ENCODE data around the gene C10orf71.

GRCh38 chr10:49356944-49357343 lies 58.0 kb downstream of the C10orf71 start:
- no peak for TF ChIP-seq CTCF (IDR thresholded peaks at IDR 0.05; ENCODE audit: poor library complexity, severe bottlenecking)
- TF ChIP-seq TAF1 (IDR thresholded peaks at IDR 0.05; ENCODE audit: low read depth): no peak
- no peak for TF ChIP-seq REST (IDR thresholded peaks at IDR 0.05; ENCODE audit: borderline replicate concordance)
- TF ChIP-seq POLR2AphosphoS5 (IDR thresholded peaks at IDR 0.05): no peak
- TF ChIP-seq EZH2 (IDR thresholded peaks at IDR 0.05; ENCODE audit: borderline replicate concordance, insufficient read depth, low read length, poor library complexity, severe bottlenecking): no peak

Data from neural cell (in vitro differentiated cells).